Transverse colon (tissue), 4 donors: ENCODE results near the gene CNTN4. TPM values are rescaled to one million over a fixed set of nuclear protein-coding genes. Genes with fewer than 3 reads are reported as not detected.

Experiments used
- DNase-seq: peaks from one replicate; pipeline ENCODE4 v3.0.0-alpha.2; 2019
- H3K27ac ChIP-seq, 4 donors: fragments of 200-600 bp; sonication (generic); 2 replicates each; pipeline ENCODE4 v1.5.1; 2016 to 2018; ENCODE audit warnings: inconsistent platforms in 4 of 4
- H3K27me3 ChIP-seq: fragments of 200-600 bp; sonication (generic); 2 replicates; pipeline ENCODE4 v1.5.1; 2017; ENCODE audit warnings: inconsistent platforms
- H3K36me3 ChIP-seq, 4 donors: fragments of 200-600 bp; sonication (generic); 2 replicates each; pipeline ENCODE4 v1.5.1; 2017 to 2019; ENCODE audit warnings: inconsistent platforms in 4 of 4
- H3K4me1 ChIP-seq, 4 donors: fragments of 200-600 bp; sonication (generic); 2 replicates each; pipeline ENCODE4 v1.5.1; 2017 to 2020; ENCODE audit warnings: inconsistent platforms in 4 of 4
- H3K4me3 ChIP-seq, 4 donors: fragments of 200-600 bp; sonication (generic); 1 replicate in 1 of 4; 2 replicates in 3 of 4; pipeline versions ENCODE4 v1.5.1 to v1.6.1; 2017 to 2019; ENCODE audit warnings: inconsistent platforms in 4 of 4
- H3K9me3 ChIP-seq, 2 donors: fragments of 200-600 bp; sonication (generic); 2 replicates each; pipeline ENCODE4 v1.5.1; 2017 to 2019; ENCODE audit warnings: inconsistent platforms in 2 of 2
- CTCF ChIP-seq, 5 experiments: fragments of 200-600 bp in 3 of 5; fragments of 450-650 bp in 2 of 5; sonication (generic) in 3 of 5; IDR thresholded peaks; 1 replicate in 2 of 5; 2 replicates in 3 of 5; pipeline ENCODE4 v1.5.1; 2016 to 2017; ENCODE audit warnings: antibody characterized with exemption in 5 of 5, inconsistent platforms in 3 of 5, mild to moderate bottlenecking in 2 of 5, moderate library complexity in 1 of 5
- EP300 ChIP-seq: sonication (generic); formaldehyde crosslinking; IDR thresholded peaks from one replicate; pipeline ENCODE4 v1.6.1; 2017; ENCODE audit warnings: antibody characterized with exemption, low read depth
- POLR2A ChIP-seq: fragments of 450-650 bp; IDR thresholded peaks from one replicate; pipeline ENCODE4 v1.6.1; 2016; ENCODE audit warnings: antibody characterized with exemption, mild to moderate bottlenecking, moderate library complexity
- POLR2AphosphoS5 ChIP-seq, 3 donors: sonication (generic); formaldehyde crosslinking; IDR thresholded peaks; one replicate each; pipeline ENCODE4 v1.6.1; 2016; ENCODE audit warnings: antibody characterized with exemption in 3 of 3
- WGBS, 2 donors: methylation state at CpG; one replicate each; pipeline ENCODE4 v1.1.5; 2018; ENCODE audit warnings: low coverage in 1 of 2; 5-methylcytosine and 5-hydroxymethylcytosine counted together
- in situ Hi-C, 4 donors: fragments of 200-750 bp; cut with MboI; loops; one replicate each; pipeline versions ENCODE4 v1.15.0 to v1.15.1; 2017; ENCODE audit warnings: low sequenced_read_pairs in 3 of 4, low pct_ligation_motif_present in 1 of 4, low pct_unique_long_range_greater_than_20kb in 1 of 4
- intact Hi-C: fragments of 100-400 bp; cut with DNase I; formaldehyde crosslinking; loops from one replicate; pipeline ENCODE4 v1.15.1; 2023; ENCODE audit warnings: low total_unique reads
- total RNA-seq, 4 donors: library from RNA; depleted of rRNA; stranded (reverse); fragments of >200 nt; gene quantifications; one replicate each; pipeline ENCODE4 v1.1.0, GENCODE V29; 2016

The CNTN4 gene
- total RNA-seq, 4 donors from 2014 or later, result 17.6 to 49.0 (median 17.8) TPM

- no peaks in the 10 kb centered on the region for H3K27me3 ChIP-seq
- in situ Hi-C loops, result no loop called here
- DNase-seq, result no peak
- H3K27ac ChIP-seq, result no peak overlapping the region
- H3K36me3 ChIP-seq, result no peaks in the 10 kb centered on the region
- H3K4me1 ChIP-seq, result no peaks in the 10 kb centered on the region
- TF ChIP-seq POLR2AphosphoS5 (IDR thresholded peaks at IDR 0.05), result no peak
- intact Hi-C loops, result no loop called here
- no peak overlapping the region for H3K4me3 ChIP-seq
- no peaks in the 10 kb centered on the region for H3K9me3 ChIP-seq
- 87 to 92% methylated on average over 3 to 4 of the region's 4 CpGs for WGBS, 2 donors
These were observed 107.9 kb downstream of the CNTN4 start for GRCh38 chr3:2206536-2206935.

DNA sequence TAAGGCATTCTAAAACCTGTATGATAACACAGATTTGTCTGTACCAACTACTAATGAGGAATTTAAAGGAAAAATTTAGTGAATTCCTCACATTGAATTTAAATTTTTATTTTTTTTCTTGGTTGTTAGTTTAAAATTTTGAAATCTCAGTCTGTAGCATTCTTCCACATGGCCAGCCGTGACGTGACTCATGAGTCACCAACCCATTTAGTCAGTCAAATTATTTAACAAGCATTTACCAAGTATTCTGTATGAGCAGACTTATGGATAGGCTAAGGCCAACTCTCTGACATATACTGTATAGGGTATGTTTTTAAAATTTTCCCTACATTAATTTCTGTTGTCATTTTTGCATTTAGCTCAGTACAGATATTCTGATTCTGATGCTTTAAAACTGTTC is 112.9 kb downstream of the CNTN4 start:
- intact Hi-C loops (no loop called here), in situ Hi-C loops (no loop called here)
- H3K36me3 ChIP-seq, result no peaks in the 10 kb centered on the region
- no peak for DNase-seq
- no peak overlapping the region for H3K27ac ChIP-seq
- no peaks in the 10 kb centered on the region for H3K4me1 ChIP-seq
- no peaks in the 10 kb centered on the region for H3K9me3 ChIP-seq
- TF ChIP-seq CTCF (IDR thresholded peaks at IDR 0.05) (no peak), POLR2A (no peak), POLR2AphosphoS5 (IDR thresholded peaks at IDR 0.05) (no peak), EP300 (no peak)
- WGBS, 2 donors, result 85 to 91% methylated on average over 2 of the region's 2 CpGs
- no peaks in the 10 kb centered on the region for H3K27me3 ChIP-seq
- no peak overlapping the region for H3K4me3 ChIP-seq

DNA sequence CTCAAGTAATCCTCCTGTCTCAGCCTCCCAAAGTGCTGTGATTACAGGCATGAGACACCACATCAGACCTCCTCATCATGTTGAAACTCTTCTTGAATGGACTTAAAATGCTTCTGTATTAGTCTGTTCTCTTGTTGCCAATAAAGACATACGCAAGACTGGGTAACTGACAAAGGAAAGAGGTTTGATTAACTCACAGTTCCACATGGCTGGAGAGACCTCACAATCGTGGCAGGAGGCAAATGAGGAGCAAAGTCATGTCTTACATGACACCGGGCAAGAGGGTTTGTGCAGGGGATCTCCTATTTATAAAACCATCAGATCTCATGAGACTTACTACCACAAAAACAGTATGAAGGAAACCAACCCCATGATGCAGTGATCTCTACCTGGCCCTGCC is 113.5 kb downstream of the CNTN4 start:
- 40 to 82% methylated on average over 1 to 3 of the region's 3 CpGs for WGBS, 2 donors
- DNase-seq, result no peak
- in situ Hi-C loops, result no loop called here
- Histone ChIP-seq H3K27ac (no peak overlapping the region), H3K4me1 (no peaks in the 10 kb centered on the region), H3K36me3 (no peaks in the 10 kb centered on the region), H3K27me3 (no peaks in the 10 kb centered on the region), H3K4me3 (no peak overlapping the region), H3K9me3 (no peaks in the 10 kb centered on the region)
- intact Hi-C loops, result no loop called here
- TF ChIP-seq POLR2A (no peak), EP300 (no peak), CTCF (IDR thresholded peaks at IDR 0.05) (no peak), POLR2AphosphoS5 (IDR thresholded peaks at IDR 0.05) (no peak)

DNA sequence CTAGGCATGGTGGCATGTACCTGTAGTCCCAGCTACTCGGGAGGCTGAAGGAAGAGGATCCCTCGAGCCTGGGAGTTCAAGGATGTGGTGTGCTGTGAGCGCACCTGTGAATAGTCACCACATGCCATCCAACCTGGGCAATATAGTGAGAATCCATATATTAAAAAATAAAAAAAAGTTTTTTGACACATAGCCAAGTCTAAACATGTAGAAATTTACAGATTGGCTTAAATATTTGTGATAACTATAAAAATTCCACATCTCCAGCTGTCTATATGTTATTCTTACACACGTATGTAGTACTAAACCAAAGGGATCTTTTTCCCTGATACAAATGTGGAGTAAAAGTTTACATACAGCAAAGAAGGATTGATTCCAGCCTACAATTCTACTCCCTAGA is 119.7 kb downstream of the CNTN4 start:
- in situ Hi-C loops, result no loop called here
- WGBS, 2 donors, result 69 to 83% methylated on average over 4 of the region's 4 CpGs
- TF ChIP-seq CTCF (IDR thresholded peaks at IDR 0.05), result no peak
- no peak for TF ChIP-seq EP300
- TF ChIP-seq POLR2AphosphoS5 (IDR thresholded peaks at IDR 0.05), result no peak
- TF ChIP-seq POLR2A, result no peak
- Histone ChIP-seq H3K36me3 (no peaks in the 10 kb centered on the region), H3K4me3 (no peak overlapping the region), H3K4me1 (no peaks in the 10 kb centered on the region), H3K27me3 (no peaks in the 10 kb centered on the region), H3K27ac (no peak overlapping the region), H3K9me3 (no peaks in the 10 kb centered on the region)
- no peak for DNase-seq
- intact Hi-C loops, result no loop called here

DNA sequence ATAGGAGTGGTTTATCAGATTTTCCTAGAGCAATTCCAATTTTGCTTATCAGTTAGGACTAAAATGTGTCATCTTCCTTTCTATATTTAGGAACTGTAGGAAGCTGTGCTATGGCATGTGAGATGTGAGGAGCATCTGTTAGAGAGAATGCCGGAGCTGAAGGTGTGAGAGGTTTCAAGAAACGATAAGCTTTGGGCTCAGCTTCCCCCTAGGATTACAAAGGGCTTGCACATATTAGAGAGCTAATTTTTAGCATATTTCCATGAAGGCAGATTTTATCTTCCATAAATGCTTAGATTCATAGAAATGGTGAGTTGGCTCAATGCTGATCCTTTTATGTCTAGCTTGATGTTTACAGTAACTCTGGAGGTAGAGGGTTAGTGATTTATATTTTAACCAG is 120.2 kb downstream of the CNTN4 start:
- Histone ChIP-seq H3K27ac (no peak overlapping the region), H3K9me3 (no peaks in the 10 kb centered on the region), H3K4me3 (no peak overlapping the region), H3K36me3 (no peaks in the 10 kb centered on the region), H3K27me3 (no peaks in the 10 kb centered on the region), H3K4me1 (no peaks in the 10 kb centered on the region)
- TF ChIP-seq POLR2AphosphoS5 (IDR thresholded peaks at IDR 0.05), result no peak
- TF ChIP-seq POLR2A, result no peak
- no peak for TF ChIP-seq CTCF (IDR thresholded peaks at IDR 0.05)
- no peak for TF ChIP-seq EP300
- no peak for DNase-seq
- in situ Hi-C loops (no loop called here), intact Hi-C loops (no loop called here)
- WGBS, 2 donors, result 76% methylated on average over 2 of the region's 2 CpGs; no CpG with 5 or more reads in 1 of the 2 donors
